ENCODE measurements around the gene SACM1L.
A peak's percentile ranks its signal among the peaks of the same experiment; 100 is the strongest.
"Not testable (repeated sequence)": the region's sequence is repeated elsewhere in the genome, so short reads cannot be mapped to it uniquely, and the experiment has no call there.

The SACM1L gene

DNA sequence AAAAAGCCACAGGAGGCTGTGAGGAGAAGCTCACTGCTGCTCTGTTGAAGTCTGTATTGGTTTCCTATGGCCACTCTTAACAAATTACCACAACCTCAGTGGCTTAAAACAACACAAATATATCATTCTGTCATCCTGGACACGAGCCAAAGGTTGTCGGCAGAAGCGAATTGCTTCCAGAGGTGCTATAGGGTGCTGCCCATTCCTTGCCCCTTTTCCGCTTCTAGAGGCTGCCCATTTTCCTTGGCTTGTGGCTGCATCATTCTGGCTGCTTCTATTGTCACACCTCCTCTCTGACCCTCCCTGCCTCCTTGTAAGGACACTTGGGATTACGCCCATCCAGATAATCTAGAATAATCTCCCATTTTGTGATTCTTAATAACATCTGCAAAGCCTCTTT, 6.4 kb upstream of the SACM1L start:
- H3K36me3 ChIP-seq (ENCODE audit: control insufficient read depth, insufficient read depth, low read length), result no peaks in the 10 kb centered on the region
- H3K4me1 ChIP-seq (ENCODE audit: control insufficient read depth, insufficient read depth, low read length), result no peaks in the 10 kb centered on the region
- WGBS, 2 experiments, result 84 to 90% methylated on average over 5 of the region's 5 CpGs
- H3K4me3 ChIP-seq (ENCODE audit: insufficient read depth, low read depth, low read length), result no peak overlapping the region
- H3K27me3 ChIP-seq (ENCODE audit: control insufficient read depth, insufficient read depth, low read length, poor library complexity, severe bottlenecking), result no peaks in the 10 kb centered on the region
- H3K9me3 ChIP-seq (ENCODE audit: control insufficient read depth, low read length), result no peaks in the 10 kb centered on the region
- H3K27ac ChIP-seq (ENCODE audit: insufficient read depth, low read depth, low read length, poor library complexity, severe bottlenecking), result no peak overlapping the region

DNA sequence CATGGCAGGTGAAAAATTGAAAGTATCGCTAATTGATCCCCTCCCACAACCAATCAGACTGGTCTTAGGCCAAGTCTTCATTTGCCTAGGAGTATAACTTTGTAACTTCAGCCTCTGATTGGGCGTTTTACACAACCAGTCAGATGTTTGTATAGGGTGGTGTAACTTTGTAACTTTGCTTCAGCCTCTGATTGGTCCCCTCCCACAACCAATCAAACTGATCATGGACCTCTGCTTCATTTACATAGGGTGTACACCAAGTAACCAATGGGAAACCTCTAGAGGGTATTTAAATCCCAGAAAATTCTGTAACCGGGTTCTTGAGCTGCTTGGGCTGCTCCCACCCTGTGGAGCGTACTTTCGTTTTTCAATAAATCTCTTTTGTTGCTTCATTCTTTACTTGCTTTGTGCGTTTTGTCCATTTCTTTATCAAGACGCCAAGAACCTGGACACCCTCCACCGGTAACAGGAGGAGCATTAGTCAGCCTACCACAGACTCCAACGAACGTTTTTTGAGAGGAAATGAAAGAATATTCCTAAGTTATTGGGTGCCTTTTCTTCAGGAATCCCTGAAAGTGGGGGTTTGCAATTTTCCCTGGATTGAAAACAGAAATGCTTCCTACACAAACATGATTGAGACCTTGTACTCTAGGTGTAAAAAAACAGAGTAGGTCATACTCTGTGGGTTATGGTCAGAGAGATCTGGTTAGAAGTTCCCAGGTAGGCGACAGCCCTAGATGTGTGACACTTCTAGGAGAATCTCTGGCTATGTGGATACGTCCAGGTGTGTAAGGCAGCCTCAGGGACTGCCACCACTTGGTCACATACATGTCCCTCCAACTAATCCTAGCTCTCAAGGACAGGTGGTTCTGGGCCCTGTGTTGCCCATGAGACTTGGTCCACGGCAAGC, 5.5 kb upstream of the SACM1L start:
- H3K36me3 ChIP-seq (ENCODE audit: control insufficient read depth, insufficient read depth, low read length), result no peaks in the 10 kb centered on the region
- no peaks in the 10 kb centered on the region for H3K4me1 ChIP-seq (ENCODE audit: control insufficient read depth, insufficient read depth, low read length)
- H3K4me3 ChIP-seq (ENCODE audit: insufficient read depth, low read depth, low read length), result no peak overlapping the region
- 88 to 93% methylated on average over 13 of the region's 13 CpGs for WGBS, 2 experiments
- H3K9me3 ChIP-seq (ENCODE audit: control insufficient read depth, low read length), result no peaks in the 10 kb centered on the region
- no peak overlapping the region for H3K27ac ChIP-seq (ENCODE audit: insufficient read depth, low read depth, low read length, poor library complexity, severe bottlenecking)
- H3K27me3 ChIP-seq (ENCODE audit: control insufficient read depth, insufficient read depth, low read length, poor library complexity, severe bottlenecking), result no peaks in the 10 kb centered on the region

DNA sequence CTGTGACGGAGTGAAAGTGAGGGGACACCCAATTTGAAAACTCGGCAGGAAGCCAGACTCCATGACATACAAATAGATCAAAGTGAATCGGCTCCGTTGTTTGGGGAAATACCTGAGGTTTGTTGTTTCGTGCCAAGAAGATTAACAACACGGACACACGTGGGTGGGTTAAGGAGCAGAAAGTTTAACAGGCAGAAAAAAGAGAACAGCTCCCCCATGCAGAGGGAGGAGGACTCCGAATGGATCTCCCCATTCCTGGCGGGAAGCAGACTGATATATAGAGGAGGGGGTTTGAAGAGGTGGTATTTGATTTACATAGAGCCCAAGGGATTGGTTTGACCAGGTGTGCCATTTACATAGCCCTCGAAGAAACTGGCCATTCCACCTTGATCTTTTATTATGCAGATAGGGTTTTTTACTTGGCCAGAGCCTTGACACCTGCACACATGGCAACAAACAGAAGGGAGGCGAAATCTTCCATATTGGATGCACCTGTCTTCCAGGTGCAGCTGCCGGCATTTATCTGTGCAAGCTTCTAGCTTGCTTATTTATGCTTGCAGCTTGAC, 4.8 kb upstream of the SACM1L start:
- Histone ChIP-seq H3K4me1 (ENCODE audit: control insufficient read depth, insufficient read depth, low read length) (no peaks in the 10 kb centered on the region), H3K27me3 (ENCODE audit: control insufficient read depth, insufficient read depth, low read length, poor library complexity, severe bottlenecking) (no peaks in the 10 kb centered on the region), H3K27ac (ENCODE audit: insufficient read depth, low read depth, low read length, poor library complexity, severe bottlenecking) (no peak overlapping the region), H3K9me3 (ENCODE audit: control insufficient read depth, low read length) (no peaks in the 10 kb centered on the region), H3K36me3 (ENCODE audit: control insufficient read depth, insufficient read depth, low read length) (no peaks in the 10 kb centered on the region), H3K4me3 (ENCODE audit: insufficient read depth, low read depth, low read length) (no peak overlapping the region)
- WGBS, 2 experiments, result 58 to 63% methylated on average over 12 of the region's 12 CpGs

DNA sequence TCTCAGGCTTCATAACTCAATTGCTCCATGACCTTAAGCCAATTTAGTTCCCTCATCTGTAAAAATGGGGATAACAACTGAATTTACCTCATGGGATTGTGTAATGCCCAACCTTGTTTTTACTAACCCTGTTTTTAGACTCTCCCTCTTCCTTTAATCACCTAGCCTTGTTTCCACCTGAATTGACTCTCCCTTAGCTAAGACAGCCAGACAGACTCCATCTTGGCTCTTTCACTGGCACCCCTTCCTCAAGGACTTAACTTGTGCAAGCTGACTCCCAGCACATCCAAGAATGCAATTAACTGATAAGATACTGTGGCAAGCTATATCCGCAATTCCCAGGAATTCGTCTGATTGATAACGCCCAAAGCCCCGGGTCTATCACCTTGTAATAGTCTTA, 3.5 kb upstream of the SACM1L start:
- not testable (repeated sequence) for H3K4me1 ChIP-seq (ENCODE audit: control insufficient read depth, insufficient read depth, low read length); H3K4me3 ChIP-seq (ENCODE audit: insufficient read depth, low read depth, low read length)
- WGBS, 2 experiments, result no CpG with 5 or more reads among the region's 4 CpGs

DNA sequence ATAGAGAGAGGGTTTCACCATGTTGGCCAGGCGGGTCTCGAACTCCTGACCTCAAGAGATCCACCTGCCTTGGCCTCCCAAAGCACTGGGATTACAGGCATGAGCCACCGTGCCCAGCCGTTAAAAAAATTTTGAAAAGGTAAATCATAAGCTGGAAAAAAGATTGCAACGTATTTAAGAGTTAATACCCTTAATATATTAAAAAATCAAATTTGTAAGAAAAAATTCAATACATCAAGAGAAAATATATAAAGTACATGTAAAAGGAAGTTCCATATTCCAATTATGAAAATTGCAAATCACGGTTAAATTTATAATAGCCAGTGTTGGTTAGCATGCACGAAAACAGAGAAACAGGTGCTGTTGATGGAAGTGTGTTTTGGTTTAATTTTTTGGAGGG, 2.3 kb upstream of the SACM1L start:
- H3K27me3 ChIP-seq (ENCODE audit: control insufficient read depth, insufficient read depth, low read length, poor library complexity, severe bottlenecking), result no peaks in the 10 kb centered on the region
- H3K4me1 ChIP-seq (ENCODE audit: control insufficient read depth, insufficient read depth, low read length), result peaks cover 12% of the 10 kb centered on the region
- H3K36me3 ChIP-seq (ENCODE audit: control insufficient read depth, insufficient read depth, low read length), result no peaks in the 10 kb centered on the region
- WGBS, 2 experiments, result 92 to 95% methylated on average over 6 of the region's 7 CpGs
- no peak overlapping the region for H3K27ac ChIP-seq (ENCODE audit: insufficient read depth, low read depth, low read length, poor library complexity, severe bottlenecking)
- no peaks in the 10 kb centered on the region for H3K9me3 ChIP-seq (ENCODE audit: control insufficient read depth, low read length)
- no peak overlapping the region for H3K4me3 ChIP-seq (ENCODE audit: insufficient read depth, low read depth, low read length)

More for the DNA sequence above, 3.5 kb upstream of the SACM1L start:
- H3K9me3 ChIP-seq (ENCODE audit: control insufficient read depth, low read length); H3K27ac ChIP-seq (ENCODE audit: insufficient read depth, low read depth, low read length, poor library complexity, severe bottlenecking); H3K36me3 ChIP-seq (ENCODE audit: control insufficient read depth, insufficient read depth, low read length); H3K27me3 ChIP-seq (ENCODE audit: control insufficient read depth, insufficient read depth, low read length, poor library complexity, severe bottlenecking): not testable (repeated sequence)

DNA sequence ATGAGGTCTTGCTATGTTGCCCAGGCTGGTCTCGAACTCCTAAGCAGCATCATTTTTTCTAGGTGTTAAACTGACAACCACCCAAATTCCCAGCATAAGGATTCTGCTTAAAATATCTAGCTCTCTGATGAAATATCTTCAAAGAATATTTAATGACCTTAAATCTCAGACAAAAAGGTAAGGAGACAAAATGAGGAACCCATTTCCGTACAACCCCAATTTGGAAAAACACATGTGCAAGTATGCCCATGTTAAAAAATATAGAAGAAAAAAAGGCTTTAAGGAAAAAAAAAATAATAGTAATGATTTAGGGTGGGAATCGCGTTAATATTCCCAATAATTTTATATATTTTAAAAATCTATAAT, 1.4 kb upstream of the SACM1L start:
- WGBS, 2 experiments, result 75 to 84% methylated on average over 1 to 2 of the region's 4 CpGs
- peak overlapping the region; percentile 93 for H3K4me3 ChIP-seq (ENCODE audit: insufficient read depth, low read depth, low read length)
- H3K4me1 ChIP-seq (ENCODE audit: control insufficient read depth, insufficient read depth, low read length), result peaks cover 17% of the 10 kb centered on the region
- no peaks in the 10 kb centered on the region for H3K27me3 ChIP-seq (ENCODE audit: control insufficient read depth, insufficient read depth, low read length, poor library complexity, severe bottlenecking)
- no peaks in the 10 kb centered on the region for H3K9me3 ChIP-seq (ENCODE audit: control insufficient read depth, low read length)
- H3K36me3 ChIP-seq (ENCODE audit: control insufficient read depth, insufficient read depth, low read length), result no peaks in the 10 kb centered on the region
- no peak overlapping the region for H3K27ac ChIP-seq (ENCODE audit: insufficient read depth, low read depth, low read length, poor library complexity, severe bottlenecking)

DNA sequence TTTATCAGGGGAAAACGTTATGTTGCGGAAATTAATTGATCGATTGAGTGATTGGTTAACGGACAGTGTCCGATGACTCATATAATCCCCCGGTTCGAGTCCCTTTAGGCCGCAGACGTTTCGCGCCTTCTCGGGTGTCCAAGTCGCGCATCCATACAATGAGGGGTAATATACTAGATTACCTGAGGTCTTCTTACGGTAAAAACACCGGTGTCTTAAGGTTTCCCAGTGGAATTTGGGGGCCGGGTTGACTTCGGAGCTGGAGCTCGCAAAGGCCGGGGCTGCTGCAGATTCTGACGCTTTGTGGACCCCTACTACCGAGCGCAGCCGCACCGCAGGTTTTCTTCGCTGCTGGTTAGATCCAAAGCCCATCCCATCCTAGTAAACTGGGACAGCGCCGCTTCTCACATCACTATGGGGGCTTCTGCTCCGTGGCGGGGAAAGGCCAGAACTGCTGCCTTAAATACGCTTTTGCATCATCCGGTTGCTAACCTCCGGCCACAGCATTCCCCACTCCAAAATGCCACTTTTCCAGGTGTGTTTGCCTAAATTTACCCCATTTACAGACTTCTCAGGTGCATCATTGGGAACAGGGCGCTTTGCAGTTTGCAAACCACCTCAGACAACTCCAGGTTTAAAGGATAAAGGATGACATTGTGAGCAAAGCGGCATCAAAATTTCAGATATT, 858 bp upstream of the SACM1L start:
- peak overlapping the region; percentile 93 for H3K4me3 ChIP-seq (ENCODE audit: insufficient read depth, low read depth, low read length)
- no peaks in the 10 kb centered on the region for H3K27me3 ChIP-seq (ENCODE audit: control insufficient read depth, insufficient read depth, low read length, poor library complexity, severe bottlenecking)
- 3 to 4% methylated on average over 35 of the region's 35 CpGs for WGBS, 2 experiments
- H3K9me3 ChIP-seq (ENCODE audit: control insufficient read depth, low read length), result no peaks in the 10 kb centered on the region
- no peaks in the 10 kb centered on the region for H3K36me3 ChIP-seq (ENCODE audit: control insufficient read depth, insufficient read depth, low read length)
- peaks cover 17% of the 10 kb centered on the region for H3K4me1 ChIP-seq (ENCODE audit: control insufficient read depth, insufficient read depth, low read length)
- H3K27ac ChIP-seq (ENCODE audit: insufficient read depth, low read depth, low read length, poor library complexity, severe bottlenecking), result peak overlapping the region; percentile 81

DNA sequence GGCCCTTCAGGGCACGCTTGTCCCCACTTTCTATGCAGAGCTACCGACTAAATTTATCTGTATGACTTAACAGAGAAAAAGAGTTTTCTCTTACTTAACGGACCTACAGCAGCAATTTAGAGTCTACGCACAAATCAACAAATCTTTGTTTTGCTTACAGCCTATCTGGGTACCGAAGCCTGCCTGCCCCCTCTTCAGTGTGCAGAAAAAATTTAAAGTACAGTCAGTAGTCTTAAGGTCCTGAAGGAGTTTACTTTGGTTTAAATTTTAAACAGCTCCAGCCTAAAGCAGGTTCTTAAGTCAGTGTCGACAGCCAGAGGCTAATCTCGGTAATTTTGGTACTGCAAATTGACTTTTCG, 570 bp downstream of the SACM1L start:
- 6 to 7% methylated on average over 8 of the region's 8 CpGs for WGBS, 2 experiments
- Histone ChIP-seq H3K36me3 (ENCODE audit: control insufficient read depth, insufficient read depth, low read length) (no peaks in the 10 kb centered on the region), H3K4me1 (ENCODE audit: control insufficient read depth, insufficient read depth, low read length) (peaks cover 17% of the 10 kb centered on the region), H3K27me3 (ENCODE audit: control insufficient read depth, insufficient read depth, low read length, poor library complexity, severe bottlenecking) (no peaks in the 10 kb centered on the region), H3K4me3 (ENCODE audit: insufficient read depth, low read depth, low read length) (peak overlapping the region; percentile 93), H3K9me3 (ENCODE audit: control insufficient read depth, low read length) (no peaks in the 10 kb centered on the region), H3K27ac (ENCODE audit: insufficient read depth, low read depth, low read length, poor library complexity, severe bottlenecking) (peak overlapping the region; percentile 90)

DNA sequence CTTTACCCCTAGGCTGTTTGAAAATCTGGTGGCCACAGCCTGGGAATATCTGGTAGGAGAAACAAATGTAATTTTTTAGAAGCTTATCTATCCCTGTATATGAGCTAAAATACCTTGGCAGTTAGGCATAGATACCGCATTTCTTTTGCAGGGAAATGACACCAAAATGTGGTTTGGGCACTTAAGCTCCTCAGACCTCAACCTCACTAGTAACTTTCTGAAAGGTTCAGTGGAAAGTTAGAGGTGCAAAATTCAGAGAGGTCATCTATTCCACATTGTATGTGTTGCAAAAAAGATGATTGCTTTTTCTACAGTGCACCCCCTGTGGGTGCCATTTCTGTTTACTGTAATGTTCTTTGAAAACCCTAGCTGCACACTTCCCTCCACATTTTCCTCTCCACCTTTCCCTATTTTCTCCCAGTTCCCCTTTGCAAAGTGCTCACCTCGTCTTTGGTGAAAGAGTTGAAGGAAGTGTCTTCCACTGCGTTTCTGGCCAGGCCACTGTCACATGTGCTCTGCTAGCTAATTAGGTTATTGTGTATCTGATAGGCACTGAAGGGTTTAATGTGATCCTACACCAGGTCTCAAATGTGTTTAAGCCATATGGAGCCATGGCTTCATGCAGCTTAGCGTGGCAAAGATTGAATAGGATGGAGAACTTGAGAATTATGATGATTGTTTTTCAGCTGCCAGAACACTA, 1.3 kb downstream of the SACM1L start:
- WGBS, 2 experiments, result 29 to 38% methylated on average over 4 of the region's 4 CpGs
- Histone ChIP-seq H3K36me3 (ENCODE audit: control insufficient read depth, insufficient read depth, low read length) (no peaks in the 10 kb centered on the region), H3K27me3 (ENCODE audit: control insufficient read depth, insufficient read depth, low read length, poor library complexity, severe bottlenecking) (no peaks in the 10 kb centered on the region), H3K4me3 (ENCODE audit: insufficient read depth, low read depth, low read length) (peak overlapping the region; percentile 93), H3K27ac (ENCODE audit: insufficient read depth, low read depth, low read length, poor library complexity, severe bottlenecking) (no peak overlapping the region), H3K4me1 (ENCODE audit: control insufficient read depth, insufficient read depth, low read length) (peaks cover 17% of the 10 kb centered on the region), H3K9me3 (ENCODE audit: control insufficient read depth, low read length) (no peaks in the 10 kb centered on the region)

DNA sequence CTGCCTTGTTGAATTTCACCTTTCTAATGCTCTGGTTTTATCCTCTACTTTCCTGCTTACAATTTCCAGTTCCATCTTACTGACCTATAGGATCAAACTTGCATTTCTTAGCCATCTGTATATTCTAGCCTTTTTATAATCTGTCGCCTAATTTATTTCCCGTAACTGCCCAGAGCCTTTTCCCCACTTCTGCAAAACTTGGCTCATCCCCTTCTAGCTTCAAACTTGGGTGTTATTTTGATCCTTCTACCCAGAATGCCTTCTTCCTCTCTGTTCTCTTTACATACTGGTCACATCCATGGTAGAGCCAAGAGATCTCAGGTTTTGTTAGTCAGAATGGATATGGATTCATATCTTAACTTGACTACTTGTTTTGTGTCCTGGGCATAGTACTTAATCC, 2.6 kb downstream of the SACM1L start:
- no peak overlapping the region for H3K4me3 ChIP-seq (ENCODE audit: insufficient read depth, low read depth, low read length)
- no peaks in the 10 kb centered on the region for H3K27me3 ChIP-seq (ENCODE audit: control insufficient read depth, insufficient read depth, low read length, poor library complexity, severe bottlenecking)
- peaks cover 17% of the 10 kb centered on the region for H3K4me1 ChIP-seq (ENCODE audit: control insufficient read depth, insufficient read depth, low read length)
- H3K27ac ChIP-seq (ENCODE audit: insufficient read depth, low read depth, low read length, poor library complexity, severe bottlenecking), result no peak overlapping the region
- WGBS, 2 experiments, result 95 to 99% methylated on average over 2 of the region's 2 CpGs
- no peaks in the 10 kb centered on the region for H3K9me3 ChIP-seq (ENCODE audit: control insufficient read depth, low read length)
- H3K36me3 ChIP-seq (ENCODE audit: control insufficient read depth, insufficient read depth, low read length), result no peaks in the 10 kb centered on the region
